Naive B cell (primary cell): ENCODE results near the gene AURKB. TPM values are rescaled to one million over a fixed set of nuclear protein-coding genes. Genes with fewer than 3 reads are reported as not detected.

Source experiments
- ATAC-seq, 2 donors: fragments of 150-1000 bp; cut with Tn5 transposase; 2 replicates each; pipeline ENCODE4 v1.10.0; 2021; ENCODE audit warnings: low read depth in 2 of 2, mild to moderate bottlenecking in 2 of 2, moderate library complexity in 2 of 2
- DNase-seq: peaks from one replicate; pipeline ENCODE4 v3.0.0; 2022
- H3K27ac Mint-ChIP-seq, 6 donors: one replicate each; pipeline ENCODE4 v1.8.0; 2020 to 2022; ENCODE audit warnings: mild to moderate bottlenecking in 6 of 6, mixed read lengths in 6 of 6, moderate library complexity in 5 of 6, inconsistent platforms in 2 of 6
- H3K27me3 Mint-ChIP-seq, 3 donors: one replicate each; pipeline ENCODE4 v1.8.0; 2021 to 2022; ENCODE audit warnings: mixed read lengths in 3 of 3, mild to moderate bottlenecking in 1 of 3
- H3K36me3 Mint-ChIP-seq, 2 donors: one replicate each; pipeline ENCODE4 v1.8.0; 2020 to 2022; ENCODE audit warnings: mixed read lengths in 2 of 2, inconsistent platforms in 1 of 2, mild to moderate bottlenecking in 1 of 2
- H3K4me1 Mint-ChIP-seq, 3 donors: one replicate each; pipeline ENCODE4 v1.8.0; 2020 to 2022; ENCODE audit warnings: mixed read lengths in 3 of 3, inconsistent platforms in 1 of 3, mild to moderate bottlenecking in 1 of 3, moderate library complexity in 1 of 3
- H3K4me3 Mint-ChIP-seq, 8 donors: one replicate each; pipeline ENCODE4 v1.8.0; 2020 to 2022; ENCODE audit warnings: mild to moderate bottlenecking in 8 of 8, mixed read lengths in 8 of 8, moderate library complexity in 8 of 8, inconsistent platforms in 2 of 8
- H3K9me3 Mint-ChIP-seq, 7 donors: one replicate each; pipeline ENCODE4 v1.8.0; 2020 to 2022; ENCODE audit warnings: mixed read lengths in 7 of 7, mild to moderate bottlenecking in 5 of 7, inconsistent platforms in 2 of 7, moderate library complexity in 1 of 7
- polyA plus RNA-seq, 6 donors: library from polyadenylated mRNA; unstranded; fragments of 300-500 nt; fragmentation: Illumina TruSeq; gene quantifications; one replicate each; pipeline ENCODE4 v1.2.3, GENCODE V29; 2021; ENCODE audit warnings: low read depth in 6 of 6

The AURKB gene
- polyA plus RNA-seq, 6 donors from 2014 or later: not detected

GRCh38 chr17:8159032-8159400, 51.4 kb downstream of the AURKB start:
- Mint-ChIP-seq H3K9me3 (no peaks in the 10 kb centered on the region), H3K4me1 (peaks cover 39 to 53% (median 45%) of the 10 kb centered on the region in 3 donors), H3K27me3 (no peaks in the 10 kb centered on the region), H3K36me3 (peaks cover 4 to 5% of the 10 kb centered on the region in 2 donors), H3K4me3 (peak overlapping the region; percentile 45 to 84 (median 76)), H3K27ac (peak overlapping the region in 4 of 6 donors; percentile 86 to 99 (median 98))
- ATAC-seq: no peak
- no peak for DNase-seq

- Mint-ChIP-seq H3K27me3 (no peaks in the 10 kb centered on the region), H3K36me3 (peaks cover 5 to 8% of the 10 kb centered on the region in 2 donors), H3K4me3 (peak overlapping the region; percentile 45 to 84 (median 76)), H3K4me1 (peaks cover 38 to 53% (median 40%) of the 10 kb centered on the region in 3 donors), H3K27ac (peak overlapping the region in 3 of 6 donors; percentile 98 to 99 (median 99)), H3K9me3 (no peaks in the 10 kb centered on the region)
- peak; percentile 18 to 24 for ATAC-seq
- DNase-seq: peak; percentile 87
These were observed 51.9 kb downstream of the AURKB start for GRCh38 chr17:8158267-8159031.

- DNase-seq: peak; percentile 100
- Mint-ChIP-seq H3K27me3 (no peaks in the 10 kb centered on the region), H3K27ac (no peak overlapping the region), H3K36me3 (peaks cover 5 to 8% of the 10 kb centered on the region in 2 donors), H3K9me3 (no peaks in the 10 kb centered on the region), H3K4me3 (no peak overlapping the region), H3K4me1 (peaks cover 33 to 62% (median 34%) of the 10 kb centered on the region in 3 donors)
- peak; percentile 70 to 71 for ATAC-seq
These were observed 54.0 kb downstream of the AURKB start for GRCh38 chr17:8156246-8156992.

GRCh38 chr17:8155996-8156245, 54.5 kb downstream of the AURKB start:
- H3K9me3 Mint-ChIP-seq: no peaks in the 10 kb centered on the region
- ATAC-seq (peak in 1 of 2 donors; percentile 0), DNase-seq (no peak)
- peaks cover 34 to 60% (median 34%) of the 10 kb centered on the region in 3 donors for H3K4me1 Mint-ChIP-seq
- peaks cover 5 to 8% of the 10 kb centered on the region in 2 donors for H3K36me3 Mint-ChIP-seq
- no peak overlapping the region for H3K27ac Mint-ChIP-seq
- no peaks in the 10 kb centered on the region for H3K27me3 Mint-ChIP-seq
- no peak overlapping the region for H3K4me3 Mint-ChIP-seq

GRCh38 chr17:8155231-8155995, 55.0 kb downstream of the AURKB start:
- Mint-ChIP-seq H3K4me3 (no peak overlapping the region), H3K27me3 (no peaks in the 10 kb centered on the region), H3K9me3 (no peaks in the 10 kb centered on the region), H3K36me3 (peaks cover 5 to 8% of the 10 kb centered on the region in 2 donors), H3K4me1 (peaks cover 33 to 59% (median 34%) of the 10 kb centered on the region in 3 donors), H3K27ac (no peak overlapping the region)
- no peak for ATAC-seq
- DNase-seq: no peak

Other genes with a start within 250 kb of the AURKB start
- not detected for gene GUCY2D, start 208.0 kb downstream of the AURKB start, polyA plus RNA-seq
- gene ALOX15B, start 171.5 kb downstream of the AURKB start, polyA plus RNA-seq: not detected
- gene ALOX12B, start 122.9 kb downstream of the AURKB start, polyA plus RNA-seq: 1 to 10 TPM in 2 of 6 donors, under 1 TPM in 2, not detected in 2; 0.45 to 2.4 (median 1.1) TPM
- not detected for gene ALOXE3, start 92.1 kb downstream of the AURKB start, polyA plus RNA-seq
- not detected for gene HES7, start 86.5 kb downstream of the AURKB start, polyA plus RNA-seq
- 10 to 100 TPM in 5 of 6 donors, 1 to 10 TPM in 1; 4.5 to 20.9 (median 13.5) TPM for gene PER1, start 58.2 kb downstream of the AURKB start, polyA plus RNA-seq
- gene VAMP2, start 47.6 kb downstream of the AURKB start, polyA plus RNA-seq: 10 to 100 TPM; 37.8 to 89.1 (median 65.9) TPM
- 10 to 100 TPM; 29.9 to 42.3 (median 34.7) TPM for gene TMEM107, start 34.2 kb downstream of the AURKB start, polyA plus RNA-seq
- 10 to 100 TPM; 14.8 to 24.2 (median 20.4) TPM for gene BORCS6, start 20.4 kb downstream of the AURKB start, polyA plus RNA-seq
- 10 to 100 TPM; 13.5 to 34.9 (median 22.3) TPM for gene CTC1, start 37.5 kb upstream of the AURKB start, polyA plus RNA-seq
- 10 to 100 TPM; 11.6 to 29.8 (median 17.9) TPM for gene PFAS, start 38.7 kb upstream of the AURKB start, polyA plus RNA-seq
- 100 to 1,000 TPM in 1 of 6 donors, 10 to 100 TPM in 5; 65.8 to 110 (median 79.7) TPM for gene RANGRF, start 78.1 kb upstream of the AURKB start, polyA plus RNA-seq
- gene SLC25A35, start 84.8 kb upstream of the AURKB start, polyA plus RNA-seq: 1 to 10 TPM; 1.5 to 4.6 (median 2.1) TPM
- gene ARHGEF15, start 99.7 kb upstream of the AURKB start, polyA plus RNA-seq: not detected
- gene ODF4, start 129.3 kb upstream of the AURKB start, polyA plus RNA-seq: not detected
- 1,000 to 10,000 TPM; 1,225 to 2,056 (median 1,703) TPM for gene RPL26, start 172.6 kb upstream of the AURKB start, polyA plus RNA-seq
- gene RNF222, start 187.3 kb upstream of the AURKB start, polyA plus RNA-seq: under 1 TPM in 3 of 6 donors, not detected in 3; 0.13 to 0.35 (median 0.23) TPM
- 10 to 100 TPM; 38.4 to 54.9 (median 44.6) TPM for gene NDEL1, start 225.3 kb upstream of the AURKB start, polyA plus RNA-seq